Measurements from ENCODE around the gene RABGAP1L.
"Not testable (repeated sequence)": the region's sequence is repeated elsewhere in the genome, so short reads cannot be mapped to it uniquely, and the experiment has no call there.

Gene RABGAP1L

DNA sequence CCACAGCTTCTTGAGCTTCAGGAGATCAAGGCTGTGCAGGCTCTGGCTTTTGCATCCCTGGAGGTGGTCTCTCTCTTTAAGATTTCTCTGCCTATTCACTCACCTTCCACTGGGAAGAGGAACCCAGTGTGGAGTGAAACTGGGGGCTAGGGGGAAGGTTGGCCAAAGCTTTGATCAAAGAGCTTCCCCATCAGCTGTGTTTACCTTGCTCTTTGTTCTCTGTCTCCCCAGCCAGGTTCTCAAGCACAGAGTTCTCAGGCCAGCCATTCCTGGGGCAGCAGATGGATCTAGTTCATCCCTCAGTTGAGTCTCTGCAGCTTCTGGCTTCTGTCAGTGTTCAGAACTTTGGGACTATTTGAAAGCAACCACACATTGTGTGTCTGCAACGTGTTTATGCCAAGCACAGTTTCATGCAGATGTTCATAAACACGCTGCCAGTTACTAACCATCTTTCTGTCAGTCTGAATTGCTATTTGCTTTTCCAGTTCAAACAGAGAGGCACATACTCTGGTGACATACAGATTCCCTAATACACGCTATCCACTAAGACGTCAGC is 881.1 kb downstream of the RABGAP1L start:
- H3K27ac ChIP-seq: no peak overlapping the region
- no peaks in the 10 kb centered on the region for H3K36me3 ChIP-seq (replicated peaks)
- no peak overlapping the region for H3K4me3 ChIP-seq (ENCODE audit: low read depth, low read length)
- H3K27me3 ChIP-seq (replicated peaks): no peaks in the 10 kb centered on the region
- TF ChIP-seq, protein P1, sequence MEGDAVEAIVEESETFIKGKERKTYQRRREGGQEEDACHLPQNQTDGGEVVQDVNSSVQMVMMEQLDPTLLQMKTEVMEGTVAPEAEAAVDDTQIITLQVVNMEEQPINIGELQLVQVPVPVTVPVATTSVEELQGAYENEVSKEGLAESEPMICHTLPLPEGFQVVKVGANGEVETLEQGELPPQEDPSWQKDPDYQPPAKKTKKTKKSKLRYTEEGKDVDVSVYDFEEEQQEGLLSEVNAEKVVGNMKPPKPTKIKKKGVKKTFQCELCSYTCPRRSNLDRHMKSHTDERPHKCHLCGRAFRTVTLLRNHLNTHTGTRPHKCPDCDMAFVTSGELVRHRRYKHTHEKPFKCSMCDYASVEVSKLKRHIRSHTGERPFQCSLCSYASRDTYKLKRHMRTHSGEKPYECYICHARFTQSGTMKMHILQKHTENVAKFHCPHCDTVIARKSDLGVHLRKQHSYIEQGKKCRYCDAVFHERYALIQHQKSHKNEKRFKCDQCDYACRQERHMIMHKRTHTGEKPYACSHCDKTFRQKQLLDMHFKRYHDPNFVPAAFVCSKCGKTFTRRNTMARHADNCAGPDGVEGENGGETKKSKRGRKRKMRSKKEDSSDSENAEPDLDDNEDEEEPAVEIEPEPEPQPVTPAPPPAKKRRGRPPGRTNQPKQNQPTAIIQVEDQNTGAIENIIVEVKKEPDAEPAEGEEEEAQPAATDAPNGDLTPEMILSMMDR (IDR thresholded peaks at IDR 0.05; ENCODE audit: low read depth, low read length, missing control alignments): no peak
- DNase-seq: no peak
- in situ Hi-C loops (cut with HindIII; ENCODE audit: low pct_ligation_motif_present, low sequenced_read_pairs): no loop called here

DNA sequence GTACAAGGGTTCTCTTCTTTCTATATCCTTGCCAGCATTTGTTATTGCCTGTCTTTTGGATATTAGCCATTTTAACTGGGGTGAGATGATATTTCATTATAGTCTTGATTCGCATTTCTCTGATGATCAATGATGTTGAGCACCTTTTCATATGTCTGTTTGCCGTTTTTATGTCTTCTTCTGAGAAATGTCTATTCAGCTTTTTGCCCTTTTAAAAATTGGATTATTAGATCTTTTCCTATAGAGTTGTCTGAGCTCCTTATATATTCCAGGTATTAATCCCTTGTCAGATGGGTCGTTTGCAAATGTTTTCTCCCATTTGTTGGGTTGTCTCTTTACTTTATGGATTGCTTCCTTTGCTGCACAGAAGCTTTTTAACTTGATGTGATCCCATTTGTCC is 883.3 kb downstream of the RABGAP1L start:
- H3K27ac ChIP-seq: no peak overlapping the region
- TF ChIP-seq, protein P1 (IDR thresholded peaks at IDR 0.05; ENCODE audit: low read depth, low read length, missing control alignments): no peak
- no peak for DNase-seq
- H3K36me3 ChIP-seq (replicated peaks): no peaks in the 10 kb centered on the region
- no peaks in the 10 kb centered on the region for H3K27me3 ChIP-seq (replicated peaks)
- no peak overlapping the region for H3K4me3 ChIP-seq (ENCODE audit: low read depth, low read length)
- in situ Hi-C loops (cut with HindIII; ENCODE audit: low pct_ligation_motif_present, low sequenced_read_pairs): no loop called here

DNA sequence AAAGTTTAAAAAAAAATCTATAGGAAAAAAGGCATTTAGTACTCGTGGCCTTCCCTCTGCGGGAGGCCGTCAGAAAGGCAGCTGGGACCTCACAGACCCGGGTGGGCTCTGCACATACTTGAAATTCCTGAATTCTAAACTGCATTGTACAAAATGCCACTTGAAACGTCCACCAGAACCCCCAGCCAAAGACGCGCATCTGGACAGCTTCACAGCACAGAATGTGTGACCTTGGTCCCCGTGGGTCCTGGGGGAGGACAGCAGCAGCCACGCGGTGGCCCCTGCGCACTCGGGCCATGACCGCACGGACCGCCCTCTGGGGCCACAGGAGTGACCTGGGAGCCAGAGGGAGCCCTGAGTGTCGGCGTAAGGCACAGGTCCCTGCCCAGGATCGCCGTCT is 884.5 kb downstream of the RABGAP1L start:
- TF ChIP-seq, protein P1 (IDR thresholded peaks at IDR 0.05; ENCODE audit: low read depth, low read length, missing control alignments): no peak
- no peak overlapping the region for H3K27ac ChIP-seq
- H3K4me3 ChIP-seq (ENCODE audit: low read depth, low read length): no peak overlapping the region
- H3K27me3 ChIP-seq (replicated peaks): no peaks in the 10 kb centered on the region
- DNase-seq: no peak
- no peaks in the 10 kb centered on the region for H3K36me3 ChIP-seq (replicated peaks)
- in situ Hi-C loops (cut with HindIII; ENCODE audit: low pct_ligation_motif_present, low sequenced_read_pairs): no loop called here

DNA sequence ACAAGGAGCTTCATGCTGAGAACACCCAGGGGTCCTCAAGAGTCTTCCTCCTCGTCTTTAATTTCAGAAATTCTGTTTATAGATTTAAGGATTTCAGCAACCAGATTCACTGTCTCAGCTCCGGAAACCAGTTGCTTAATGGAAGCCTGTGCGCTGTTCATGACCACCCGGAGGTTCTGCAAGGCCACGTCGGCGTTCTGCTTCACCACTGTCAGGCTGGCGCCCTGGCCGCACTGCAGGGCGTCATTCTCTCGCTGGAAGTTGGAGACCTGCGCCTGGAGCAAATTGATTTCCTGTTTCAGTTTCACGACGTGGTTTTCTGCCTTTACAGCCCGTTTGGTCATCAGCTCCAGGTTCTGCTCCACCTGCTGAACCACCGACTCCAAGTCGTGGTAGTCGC is 885.3 kb downstream of the RABGAP1L start:
- not testable (repeated sequence) for H3K27me3 ChIP-seq (replicated peaks); H3K36me3 ChIP-seq (replicated peaks)

More for the DNA sequence above, 885.3 kb downstream of the RABGAP1L start:
- H3K27ac ChIP-seq; H3K4me3 ChIP-seq (ENCODE audit: low read depth, low read length); in situ Hi-C loops (cut with HindIII; ENCODE audit: low pct_ligation_motif_present, low sequenced_read_pairs); DNase-seq: not testable (repeated sequence)
